Activated CD8-positive, alpha-beta memory T cell treated with anti-CD3 and anti-CD28 coated beads for 1 hour (primary cell): ENCODE results near the gene NMNAT2.

Source experiments
- DNase-seq, 2 donors: peaks; one replicate each; pipeline ENCODE4 v3.0.0-alpha.2; 2020; ENCODE audit warnings: low read depth in 1 of 2; ENCODE audit errors: extremely low read depth in 1 of 2

The NMNAT2 gene

GRCh38 chr1:183366116-183366515, 52.1 kb downstream of the NMNAT2 start:
- DNase-seq: no peak

- DNase-seq: no peak
Observed at GRCh38 chr1:183365676-183366075, 52.5 kb downstream of the NMNAT2 start.

- no peak for DNase-seq
Observed at GRCh38 chr1:183365093-183365492, 53.1 kb downstream of the NMNAT2 start.

GRCh38 chr1:183363972-183364371, 54.2 kb downstream of the NMNAT2 start:
- DNase-seq: no peak

GRCh38 chr1:183361081-183361480, 57.1 kb downstream of the NMNAT2 start:
- DNase-seq: no peak

GRCh38 chr1:183360473-183360872, 57.7 kb downstream of the NMNAT2 start:
- no peak for DNase-seq

- no peak for DNase-seq
Observed at GRCh38 chr1:183356534-183357182, 61.5 kb downstream of the NMNAT2 start.

GRCh38 chr1:183355797-183356196, 62.4 kb downstream of the NMNAT2 start:
- DNase-seq: no peak

- DNase-seq: no peak
Observed at GRCh38 chr1:183355181-183355580, 63.0 kb downstream of the NMNAT2 start.

GRCh38 chr1:183353597-183353996, 64.6 kb downstream of the NMNAT2 start:
- no peak for DNase-seq

- DNase-seq: no peak
Observed at GRCh38 chr1:183349201-183349711, 68.9 kb downstream of the NMNAT2 start.

- DNase-seq: no peak
Observed at GRCh38 chr1:183346276-183346732, 71.9 kb downstream of the NMNAT2 start.

GRCh38 chr1:183339556-183340167, 78.5 kb downstream of the NMNAT2 start:
- DNase-seq: no peak

- DNase-seq: no peak
Observed at GRCh38 chr1:183331091-183331742, 87.0 kb downstream of the NMNAT2 start.

GRCh38 chr1:183330335-183330734, 87.8 kb downstream of the NMNAT2 start:
- no peak for DNase-seq

- DNase-seq: no peak
Observed at GRCh38 chr1:183328371-183328770, 89.8 kb downstream of the NMNAT2 start.

- DNase-seq: no peak
Observed at GRCh38 chr1:183327434-183328290, 90.5 kb downstream of the NMNAT2 start.

GRCh38 chr1:183323849-183324683, 94.1 kb downstream of the NMNAT2 start:
- DNase-seq: no peak

- DNase-seq: no peak
Observed at GRCh38 chr1:183319606-183320005, 98.6 kb downstream of the NMNAT2 start.

GRCh38 chr1:183319051-183319450, 99.1 kb downstream of the NMNAT2 start:
- no peak for DNase-seq
